MM.1S (cell line): ENCODE results near the gene MRO.

Experiments
- DNase-seq: peaks from one replicate; pipeline ENCODE4 v3.0.0-alpha.2; 2015
- H2AFZ ChIP-seq: fragments of 300-600 bp; sonication (generic); 2 replicates; pipeline ENCODE4 v1.6.0; 2016; ENCODE audit warnings: antibody characterized with exemption, low read length
- H3F3A ChIP-seq: fragments of 300-600 bp; sonication (generic); 2 replicates; pipeline ENCODE4 v1.6.1; 2016; ENCODE audit warnings: mild to moderate bottlenecking, antibody characterized with exemption, low read length, moderate library complexity, mixed read lengths; ENCODE audit not compliant: insufficient read depth
- H3K27ac ChIP-seq: fragments of 300-600 bp; sonication (generic); 2 replicates; pipeline ENCODE4 v1.5.1; 2016; ENCODE audit warnings: mild to moderate bottlenecking, low read length
- H3K27me3 ChIP-seq: fragments of 300-600 bp; sonication (generic); replicated peaks from 2 replicates; pipeline ENCODE4 v1.6.0; 2016; ENCODE audit warnings: low read length; ENCODE audit not compliant: insufficient read depth
- H3K36me3 ChIP-seq: fragments of 300-600 bp; sonication (generic); replicated peaks from 2 replicates; pipeline ENCODE4 v1.6.1; 2016; ENCODE audit warnings: mild to moderate bottlenecking, low read length, mixed read lengths; ENCODE audit not compliant: insufficient read depth
- H3K4me1 ChIP-seq: fragments of 300-600 bp; sonication (generic); 2 replicates; pipeline ENCODE4 v1.6.1; 2016; ENCODE audit warnings: low read length, mixed read lengths
- H3K4me2 ChIP-seq: fragments of 300-600 bp; sonication (generic); 2 replicates; pipeline ENCODE4 v1.6.0; 2016; ENCODE audit warnings: low read depth, low read length
- H3K4me3 ChIP-seq: fragments of 300-600 bp; sonication (generic); 2 replicates; pipeline ENCODE4 v1.5.1; 2016; ENCODE audit warnings: low read length, mixed read lengths
- H3K79me2 ChIP-seq: fragments of 300-600 bp; sonication (generic); 2 replicates; pipeline ENCODE4 v1.6.1; 2016; ENCODE audit warnings: mixed run types, low read length, mixed read lengths
- H3K9ac ChIP-seq: fragments of 300-600 bp; sonication (generic); 2 replicates; pipeline ENCODE4 v1.6.1; 2016; ENCODE audit warnings: low read length, mixed read lengths
- H3K9me2 ChIP-seq: fragments of 300-600 bp; sonication (generic); replicated peaks from 2 replicates; pipeline ENCODE4 v1.6.1; 2016; ENCODE audit warnings: mild to moderate bottlenecking, low read length, mixed read lengths; ENCODE audit not compliant: insufficient read depth
- H3K9me3 ChIP-seq: fragments of 300-600 bp; sonication (generic); replicated peaks from 2 replicates; pipeline ENCODE4 v1.6.1; 2016; ENCODE audit warnings: mild to moderate bottlenecking, low read length, mixed read lengths; ENCODE audit not compliant: insufficient read depth
- H4K20me1 ChIP-seq: fragments of 300-600 bp; sonication (generic); 2 replicates; pipeline ENCODE4 v1.6.1; 2016; ENCODE audit warnings: mild to moderate bottlenecking, low read length, moderate library complexity, mixed read lengths; ENCODE audit not compliant: insufficient read depth
- EZH2 ChIP-seq: fragments of 300-600 bp; sonication (generic); optimal IDR thresholded peaks from 2 replicates; pipeline ENCODE3; 2017; ENCODE audit warnings: low read depth, mild to moderate bottlenecking, antibody characterized with exemption, low read length, mixed read lengths
- EZH2phosphoT487 ChIP-seq: fragments of 300-600 bp; sonication (generic); IDR thresholded peaks from 2 replicates; pipeline ENCODE4 v1.6.1; 2018; ENCODE audit warnings: antibody characterized with exemption, low read length
- TF ChIP-seq, protein P1 (sequence below): fragments of 300-600 bp; sonication (generic); IDR thresholded peaks from 2 replicates; pipeline ENCODE4 v1.5.1; 2016; ENCODE audit warnings: antibody characterized with exemption, low read length, mixed read lengths

Gene MRO

DNA sequence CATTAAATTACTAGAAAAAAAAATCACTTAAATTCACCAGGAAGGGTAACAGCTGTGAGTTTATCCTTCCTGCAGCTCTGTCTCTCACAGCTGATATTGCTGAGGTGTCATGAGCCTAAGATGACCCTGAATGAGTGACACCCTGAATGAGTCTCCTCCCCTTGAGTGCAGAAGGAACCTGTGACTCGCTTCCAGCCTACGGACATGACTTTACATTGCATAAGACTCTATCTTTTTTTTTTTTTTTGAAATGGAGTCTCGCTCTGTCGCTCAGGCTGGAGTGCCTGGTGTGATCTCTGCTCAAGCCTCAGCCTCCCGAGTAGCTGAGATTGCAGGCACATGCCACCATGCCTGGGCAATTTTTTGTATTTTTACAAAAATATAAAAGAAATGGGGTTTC is 14.1 kb downstream of the MRO start:
- TF ChIP-seq, protein P1, sequence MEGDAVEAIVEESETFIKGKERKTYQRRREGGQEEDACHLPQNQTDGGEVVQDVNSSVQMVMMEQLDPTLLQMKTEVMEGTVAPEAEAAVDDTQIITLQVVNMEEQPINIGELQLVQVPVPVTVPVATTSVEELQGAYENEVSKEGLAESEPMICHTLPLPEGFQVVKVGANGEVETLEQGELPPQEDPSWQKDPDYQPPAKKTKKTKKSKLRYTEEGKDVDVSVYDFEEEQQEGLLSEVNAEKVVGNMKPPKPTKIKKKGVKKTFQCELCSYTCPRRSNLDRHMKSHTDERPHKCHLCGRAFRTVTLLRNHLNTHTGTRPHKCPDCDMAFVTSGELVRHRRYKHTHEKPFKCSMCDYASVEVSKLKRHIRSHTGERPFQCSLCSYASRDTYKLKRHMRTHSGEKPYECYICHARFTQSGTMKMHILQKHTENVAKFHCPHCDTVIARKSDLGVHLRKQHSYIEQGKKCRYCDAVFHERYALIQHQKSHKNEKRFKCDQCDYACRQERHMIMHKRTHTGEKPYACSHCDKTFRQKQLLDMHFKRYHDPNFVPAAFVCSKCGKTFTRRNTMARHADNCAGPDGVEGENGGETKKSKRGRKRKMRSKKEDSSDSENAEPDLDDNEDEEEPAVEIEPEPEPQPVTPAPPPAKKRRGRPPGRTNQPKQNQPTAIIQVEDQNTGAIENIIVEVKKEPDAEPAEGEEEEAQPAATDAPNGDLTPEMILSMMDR = no peak
- TF ChIP-seq EZH2phosphoT487 (no peak), EZH2 (no peak)
- no peaks in the 10 kb centered on the region for H3K9me3 ChIP-seq
- H3K27ac ChIP-seq = no peak overlapping the region
- no peak overlapping the region for H3K9ac ChIP-seq
- no peaks in the 10 kb centered on the region for H3K9me2 ChIP-seq
- no peaks in the 10 kb centered on the region for H4K20me1 ChIP-seq
- DNase-seq = no peak
- no peak overlapping the region for H3K4me3 ChIP-seq
- H3K36me3 ChIP-seq = no peaks in the 10 kb centered on the region
- no peaks in the 10 kb centered on the region for H3K4me1 ChIP-seq
- no peaks in the 10 kb centered on the region for H3K27me3 ChIP-seq
- H3K79me2 ChIP-seq = no peaks in the 10 kb centered on the region
- H3K4me2 ChIP-seq = no peak overlapping the region
- no peak overlapping the region for H2AFZ ChIP-seq
- H3F3A ChIP-seq = no peaks in the 10 kb centered on the region

DNA sequence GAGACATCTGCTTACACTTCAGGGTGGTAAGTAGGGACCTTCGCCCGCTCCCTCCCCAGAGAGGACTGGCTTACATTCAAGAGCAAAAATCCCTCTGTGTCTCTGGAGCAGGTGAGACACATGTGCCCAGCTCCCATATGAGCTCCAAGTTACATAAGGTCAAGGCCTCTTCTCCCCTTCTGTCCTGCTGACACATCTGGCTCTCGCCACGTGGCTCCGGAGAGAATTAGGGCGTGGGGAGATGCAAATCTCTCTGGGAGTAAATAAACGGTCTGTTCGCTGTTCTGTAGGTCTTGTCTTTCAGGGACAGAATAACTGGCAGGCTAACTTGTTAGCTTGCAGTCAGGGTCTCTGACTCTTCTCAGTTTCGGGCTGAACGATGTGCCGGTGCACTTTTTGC is 16.2 kb downstream of the MRO start:
- H3K4me1 ChIP-seq = no peaks in the 10 kb centered on the region
- H3K79me2 ChIP-seq = no peaks in the 10 kb centered on the region
- no peaks in the 10 kb centered on the region for H3K9me3 ChIP-seq
- no peak overlapping the region for H3K4me3 ChIP-seq
- H3F3A ChIP-seq = no peaks in the 10 kb centered on the region
- H3K27me3 ChIP-seq = no peaks in the 10 kb centered on the region
- H3K27ac ChIP-seq = no peak overlapping the region
- no peaks in the 10 kb centered on the region for H3K9me2 ChIP-seq
- no peak overlapping the region for H3K9ac ChIP-seq
- no peak for DNase-seq
- H4K20me1 ChIP-seq = no peaks in the 10 kb centered on the region
- H2AFZ ChIP-seq = no peak overlapping the region
- TF ChIP-seq, protein P1 = no peak
- TF ChIP-seq EZH2phosphoT487 (no peak), EZH2 (no peak)
- H3K36me3 ChIP-seq = no peaks in the 10 kb centered on the region
- H3K4me2 ChIP-seq = no peak overlapping the region

- H3K9me2 ChIP-seq = no peaks in the 10 kb centered on the region
- H3F3A ChIP-seq = no peaks in the 10 kb centered on the region
- no peak overlapping the region for H3K4me2 ChIP-seq
- H2AFZ ChIP-seq = no peak overlapping the region
- no peak overlapping the region for H3K27ac ChIP-seq
- no peaks in the 10 kb centered on the region for H3K79me2 ChIP-seq
- H4K20me1 ChIP-seq = no peaks in the 10 kb centered on the region
- H3K36me3 ChIP-seq = no peaks in the 10 kb centered on the region
- no peak overlapping the region for H3K4me3 ChIP-seq
- no peak overlapping the region for H3K9ac ChIP-seq
- no peaks in the 10 kb centered on the region for H3K9me3 ChIP-seq
- no peaks in the 10 kb centered on the region for H3K27me3 ChIP-seq
- DNase-seq = no peak
- no peak for TF ChIP-seq EZH2
- no peak for TF ChIP-seq EZH2phosphoT487
- TF ChIP-seq, protein P1 = no peak
- H3K4me1 ChIP-seq = no peaks in the 10 kb centered on the region
Observed at GRCh38 chr18:50802141-50802540, 17.7 kb downstream of the MRO start.
